IPS-NIHi7 (cell line): Measurements from ENCODE around the gene UBE4B.

Source experiments
- DNase-seq: peaks from one replicate; pipeline ENCODE4 v3.0.0; 2012; ENCODE audit warnings: mixed read lengths; ENCODE audit errors: extremely low spot score

Gene UBE4B

GRCh38 chr1:10033359-10033845 is 644 bp downstream of the UBE4B start:
- DNase-seq = no peak

GRCh38 chr1:10042746-10043145 is 10.0 kb downstream of the UBE4B start:
- DNase-seq = no peak

- no peak for DNase-seq
Observed at GRCh38 chr1:10045480-10046355, 13.0 kb downstream of the UBE4B start.

- no peak for DNase-seq
Observed at GRCh38 chr1:10046356-10047085, 13.8 kb downstream of the UBE4B start.

- no peak for DNase-seq
Observed at GRCh38 chr1:10048601-10049000, 15.8 kb downstream of the UBE4B start.

GRCh38 chr1:10050611-10051010 is 17.9 kb downstream of the UBE4B start:
- DNase-seq = no peak

- DNase-seq = no peak
Observed at GRCh38 chr1:10051656-10052055, 18.9 kb downstream of the UBE4B start.

- DNase-seq = no peak
Observed at GRCh38 chr1:10052347-10052746, 19.6 kb downstream of the UBE4B start.

GRCh38 chr1:10054465-10054864 is 21.7 kb downstream of the UBE4B start:
- no peak for DNase-seq

- DNase-seq = no peak
Observed at GRCh38 chr1:10056599-10056987, 23.8 kb downstream of the UBE4B start.

- DNase-seq = no peak
Observed at GRCh38 chr1:10057343-10057742, 24.6 kb downstream of the UBE4B start.

- no peak for DNase-seq
Observed at GRCh38 chr1:10057796-10058195, 25.0 kb downstream of the UBE4B start.

- DNase-seq = no peak
Observed at GRCh38 chr1:10059342-10059718, 26.6 kb downstream of the UBE4B start.

- no peak for DNase-seq
Observed at GRCh38 chr1:10060311-10061100, 27.7 kb downstream of the UBE4B start.

- no peak for DNase-seq
Observed at GRCh38 chr1:10061276-10061675, 28.5 kb downstream of the UBE4B start.

GRCh38 chr1:10063878-10064277 is 31.1 kb downstream of the UBE4B start:
- DNase-seq = no peak

- DNase-seq = no peak
Observed at GRCh38 chr1:10064416-10065343, 31.9 kb downstream of the UBE4B start.

- DNase-seq = peak; percentile 43
Observed at GRCh38 chr1:10065344-10065685, 32.6 kb downstream of the UBE4B start.

GRCh38 chr1:10065760-10066159 is 33.0 kb downstream of the UBE4B start:
- DNase-seq = no peak

- DNase-seq = no peak
Observed at GRCh38 chr1:10068605-10069294, 36.0 kb downstream of the UBE4B start.

GRCh38 chr1:10070206-10070605 is 37.4 kb downstream of the UBE4B start:
- DNase-seq = no peak
